Stimulated activated memory B cell treated with anti-CD40 and anti-IgM and Interleukin-4, amounts not matched to agents 10 μg/mL and 1 μg/mL and 100 μg/mL, for 72 hours (primary cell): ENCODE data around the gene ITPRIPL1.
"Not testable (repeated sequence)": the region's sequence is repeated elsewhere in the genome, so short reads cannot be mapped to it uniquely, and the experiment has no call there.

Source experiments
- ATAC-seq: fragments of 150-1000 bp; cut with Tn5 transposase; 2 replicates; pipeline ENCODE4 v1.10.0; 2021
- H3K27ac Mint-ChIP-seq: one replicate; pipeline ENCODE4 v1.8.0; 2022; ENCODE audit warnings: mild to moderate bottlenecking, mixed read lengths
- H3K27me3 Mint-ChIP-seq: one replicate; pipeline ENCODE4 v1.8.0; 2022; ENCODE audit warnings: mixed read lengths
- H3K36me3 Mint-ChIP-seq: one replicate; pipeline ENCODE4 v1.8.0; 2022; ENCODE audit warnings: mixed read lengths
- H3K4me1 Mint-ChIP-seq: one replicate; pipeline ENCODE4 v1.8.0; 2022; ENCODE audit warnings: mixed read lengths
- H3K4me3 Mint-ChIP-seq: one replicate; pipeline ENCODE4 v1.8.0; 2022; ENCODE audit warnings: mild to moderate bottlenecking, moderate library complexity, mixed read lengths
- H3K9me3 Mint-ChIP-seq: one replicate; pipeline ENCODE4 v1.8.0; 2022; ENCODE audit warnings: mixed read lengths

Gene ITPRIPL1, protein sequence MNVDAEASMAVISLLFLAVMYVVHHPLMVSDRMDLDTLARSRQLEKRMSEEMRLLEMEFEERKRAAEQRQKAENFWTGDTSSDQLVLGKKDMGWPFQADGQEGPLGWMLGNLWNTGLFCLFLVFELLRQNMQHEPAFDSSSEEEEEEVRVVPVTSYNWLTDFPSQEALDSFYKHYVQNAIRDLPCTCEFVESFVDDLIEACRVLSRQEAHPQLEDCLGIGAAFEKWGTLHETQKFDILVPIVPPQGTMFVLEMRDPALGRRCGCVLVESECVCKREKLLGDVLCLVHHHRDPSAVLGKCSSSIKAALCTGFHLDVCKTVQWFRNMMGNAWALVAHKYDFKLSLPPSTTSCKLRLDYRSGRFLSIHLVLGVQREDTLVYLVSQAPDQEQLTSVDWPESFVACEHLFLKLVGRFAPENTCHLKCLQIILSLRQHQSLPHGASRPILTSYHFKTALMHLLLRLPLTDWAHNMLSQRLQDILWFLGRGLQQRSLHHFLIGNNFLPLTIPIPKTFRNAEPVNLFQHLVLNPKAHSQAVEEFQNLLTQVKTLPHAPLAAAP

DNA sequence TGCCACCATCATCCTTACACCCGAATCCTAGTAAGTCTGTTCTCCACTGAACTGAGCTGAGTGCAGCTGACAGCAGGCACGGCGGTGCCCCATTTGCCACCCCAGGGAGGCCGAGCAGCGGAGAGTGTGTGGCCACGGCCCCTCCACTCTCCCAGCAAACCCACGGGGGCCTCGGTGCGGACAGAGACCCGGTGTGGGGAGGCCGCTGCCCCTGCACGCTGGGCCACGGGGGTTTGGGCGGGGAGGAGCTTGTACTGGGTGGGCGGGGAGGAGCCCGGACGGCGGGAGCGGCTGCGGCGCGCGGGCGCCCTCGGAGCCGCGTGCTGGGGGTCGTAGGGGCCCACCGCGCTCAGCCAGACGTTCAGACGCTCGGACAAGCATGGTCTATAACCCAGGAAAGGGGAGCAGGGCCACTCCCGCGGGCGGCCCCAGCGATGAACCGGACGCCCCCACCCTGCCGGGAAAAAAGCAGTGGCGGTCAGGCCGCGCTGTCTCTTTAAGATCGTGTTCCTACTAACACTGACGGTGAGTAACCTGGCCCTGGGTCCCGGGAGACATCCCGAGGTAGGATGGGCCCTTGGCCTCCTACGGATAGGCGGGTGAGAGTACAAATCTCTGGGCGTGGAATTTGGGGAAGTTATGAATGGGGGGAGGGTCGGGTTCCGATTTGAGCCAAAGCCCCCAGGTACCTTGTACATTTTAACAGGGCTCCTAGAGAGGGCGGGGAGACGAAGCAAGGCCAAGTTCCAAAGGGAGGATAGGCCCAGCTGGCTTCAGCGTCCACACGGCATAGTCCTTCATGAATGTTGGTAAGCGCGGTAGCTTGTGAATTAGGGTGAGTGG lies at the start of gene ITPRIPL1:
ITPRIPL1 (plus strand) TSS at position 277 of the 843 bp plus-strand sequence; CDS start at position 800, 523 bp downstream.
- H3K4me3 Mint-ChIP-seq, result peak within 1 kb of the TSS; percentile 78
- H3K36me3 Mint-ChIP-seq, result peaks cover 21% of the 10 kb centered on the region
- no peaks in the 10 kb centered on the region for H3K27me3 Mint-ChIP-seq
- ATAC-seq, result peak; percentile 6
- H3K27ac Mint-ChIP-seq, result peak within 1 kb of the TSS; percentile 78
- no peaks in the 10 kb centered on the region for H3K9me3 Mint-ChIP-seq
- peaks cover 38% of the 10 kb centered on the region for H3K4me1 Mint-ChIP-seq

DNA sequence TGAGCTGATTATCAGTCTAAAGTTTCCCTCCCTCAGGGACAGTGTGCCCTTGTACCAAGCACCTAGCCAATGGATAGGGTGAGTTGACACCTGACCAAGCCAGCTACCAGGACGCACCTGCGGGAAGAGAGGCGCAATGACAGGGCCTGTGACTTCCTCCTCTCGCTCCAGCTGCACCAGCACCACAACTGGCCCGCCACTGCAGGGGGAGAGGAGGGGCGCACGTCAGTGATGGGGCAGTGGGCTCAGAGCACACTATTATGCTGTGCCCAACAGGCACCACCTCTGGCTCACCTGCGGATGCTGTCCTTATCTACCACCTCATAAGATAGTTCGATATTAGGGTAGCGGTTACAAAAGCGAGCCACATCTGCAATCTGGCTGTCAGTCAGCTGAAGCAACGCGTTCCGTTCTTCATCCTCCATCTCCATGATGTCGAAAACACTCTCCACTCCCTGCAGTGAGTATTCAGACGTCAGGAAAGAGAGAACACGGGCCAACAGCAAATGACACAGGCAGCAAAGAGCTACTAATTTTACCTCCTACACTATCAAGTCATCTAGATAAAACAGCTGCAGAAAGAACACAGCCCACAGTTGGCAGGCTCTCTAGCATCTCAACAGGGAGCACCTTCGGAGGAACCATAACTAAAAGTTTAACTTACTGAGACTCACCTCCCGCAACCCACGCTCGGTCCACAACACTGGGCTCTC lies 48.2 kb upstream of the ITPRIPL1 start:
- no peak for ATAC-seq
- Mint-ChIP-seq H3K36me3 (peaks cover 71% of the 10 kb centered on the region), H3K4me1 (no peaks in the 10 kb centered on the region), H3K27me3 (no peaks in the 10 kb centered on the region), H3K9me3 (no peaks in the 10 kb centered on the region), H3K27ac (no peak overlapping the region), H3K4me3 (no peak overlapping the region)

DNA sequence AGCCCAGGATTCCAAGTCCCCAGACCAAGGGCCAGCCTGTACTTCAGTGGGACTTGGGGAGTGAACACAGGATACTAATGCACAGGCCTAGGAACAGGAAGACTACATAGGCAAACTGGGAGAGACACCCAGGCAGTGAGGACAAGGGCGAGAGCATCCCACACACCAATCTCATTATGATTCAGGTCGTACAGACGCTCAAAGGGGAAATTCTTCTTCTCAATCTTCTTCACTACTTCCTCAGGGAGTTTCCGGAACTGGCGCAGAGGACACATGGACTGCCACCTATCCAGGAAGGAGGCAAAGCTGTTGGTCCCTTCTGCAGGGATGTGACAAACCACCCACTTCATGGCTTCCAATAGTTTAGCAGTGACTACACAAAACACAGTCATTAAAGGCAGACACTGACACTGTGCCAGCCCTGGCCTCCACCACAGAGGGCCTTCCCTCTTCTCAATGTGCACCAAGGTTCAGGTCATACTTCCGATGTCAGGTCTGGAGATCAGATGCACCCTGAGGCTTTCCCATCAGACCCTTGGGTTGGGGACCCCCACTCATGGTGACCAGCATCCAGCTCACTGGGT lies 37.8 kb upstream of the ITPRIPL1 start:
- Mint-ChIP-seq H3K4me3 (no peak overlapping the region), H3K4me1 (peaks cover 7% of the 10 kb centered on the region), H3K27me3 (no peaks in the 10 kb centered on the region), H3K9me3 (no peaks in the 10 kb centered on the region), H3K36me3 (peaks cover 71% of the 10 kb centered on the region), H3K27ac (peak overlapping the region; percentile 15)
- ATAC-seq, result no peak

DNA sequence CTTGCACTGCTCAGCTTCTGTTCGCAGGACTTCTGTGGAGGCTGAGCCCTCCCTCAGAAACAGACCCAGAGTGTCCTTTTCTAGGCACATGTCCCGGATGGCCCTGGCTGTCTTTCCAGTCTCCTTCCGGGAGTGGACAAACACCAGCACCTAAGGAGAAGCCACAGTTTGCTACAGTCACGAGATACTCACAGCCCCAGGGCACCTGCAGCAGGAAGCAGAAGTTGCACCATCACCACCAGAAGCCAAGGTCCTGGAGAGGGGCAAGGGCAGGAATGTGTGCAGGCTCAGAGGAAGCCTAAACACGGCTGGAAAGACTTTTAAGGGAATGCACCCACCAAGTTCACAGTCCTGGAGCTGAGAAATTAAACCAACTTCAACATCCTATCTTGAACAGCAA lies 33.4 kb upstream of the ITPRIPL1 start:
- Mint-ChIP-seq H3K36me3 (peaks cover 67% of the 10 kb centered on the region), H3K27me3 (no peaks in the 10 kb centered on the region), H3K9me3 (no peaks in the 10 kb centered on the region), H3K4me3 (no peak overlapping the region), H3K4me1 (peaks cover 7% of the 10 kb centered on the region), H3K27ac (no peak overlapping the region)
- ATAC-seq, result no peak

DNA sequence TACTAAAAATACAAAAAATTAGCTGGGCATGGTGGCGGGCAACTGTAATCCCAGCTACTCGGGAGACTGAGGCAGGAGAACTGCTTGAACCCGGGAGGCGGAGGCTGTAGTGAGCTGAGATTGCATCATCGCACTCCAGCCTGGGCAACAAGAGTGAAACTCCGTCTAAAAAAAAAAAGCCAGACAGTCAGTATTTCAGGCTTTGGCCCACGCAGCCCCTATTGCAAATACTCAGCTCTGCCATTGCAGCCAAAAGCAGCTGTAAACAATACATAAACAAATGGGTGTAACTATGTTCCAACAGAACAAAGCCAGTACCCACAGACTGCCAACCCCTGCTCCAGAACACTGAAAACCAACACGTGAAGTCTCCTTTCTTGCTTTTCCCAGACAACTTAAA lies 30.8 kb upstream of the ITPRIPL1 start:
- H3K27me3 Mint-ChIP-seq, H3K4me3 Mint-ChIP-seq, H3K9me3 Mint-ChIP-seq, H3K4me1 Mint-ChIP-seq, H3K27ac Mint-ChIP-seq, ATAC-seq: not testable (repeated sequence)
- H3K36me3 Mint-ChIP-seq, result peaks cover 64% of the 10 kb centered on the region

DNA sequence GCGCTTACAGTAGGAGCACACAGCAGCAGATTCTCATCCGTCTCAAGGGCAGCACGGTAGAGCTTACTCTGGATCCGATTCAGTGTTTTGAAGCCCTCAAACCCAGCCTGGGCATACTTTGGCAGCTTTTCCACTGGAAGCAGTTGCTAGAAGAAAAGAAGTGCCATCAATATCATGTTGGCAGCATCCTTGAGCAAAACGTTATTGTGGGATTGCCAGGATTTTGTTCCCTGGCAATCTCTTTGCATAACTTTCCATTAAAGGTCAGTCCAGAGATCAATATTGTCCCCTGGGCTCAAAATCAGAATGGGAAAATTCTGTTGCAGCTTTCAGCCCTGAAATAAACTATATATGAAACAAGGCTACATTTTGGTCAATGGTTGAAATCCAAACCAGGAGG lies 28.2 kb upstream of the ITPRIPL1 start:
- Mint-ChIP-seq H3K27ac (no peak overlapping the region), H3K4me1 (peaks cover 5% of the 10 kb centered on the region), H3K27me3 (no peaks in the 10 kb centered on the region), H3K9me3 (no peaks in the 10 kb centered on the region), H3K4me3 (no peak overlapping the region), H3K36me3 (peaks cover 61% of the 10 kb centered on the region)
- no peak for ATAC-seq

DNA sequence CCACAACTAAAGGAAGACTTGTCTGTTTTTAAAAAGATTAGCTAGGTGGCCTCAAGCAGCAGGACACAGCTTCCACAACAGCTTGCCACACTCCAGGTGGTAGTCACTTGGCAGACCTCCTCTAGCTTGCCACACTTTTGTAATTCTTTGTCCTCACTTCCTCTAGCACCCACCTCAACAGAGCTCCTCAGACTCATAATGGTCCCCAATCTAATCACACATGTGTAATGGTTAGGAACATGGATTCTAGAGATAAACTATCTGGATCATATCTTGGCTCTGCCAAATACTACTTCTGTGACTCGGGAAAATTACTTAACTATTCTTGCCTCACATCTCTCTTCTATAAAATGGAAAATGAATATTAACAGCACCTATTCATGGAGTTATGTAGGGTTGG lies 23.3 kb upstream of the ITPRIPL1 start:
- Mint-ChIP-seq H3K36me3 (peaks cover 71% of the 10 kb centered on the region), H3K4me1 (peaks cover 45% of the 10 kb centered on the region), H3K9me3 (no peaks in the 10 kb centered on the region), H3K4me3 (no peak overlapping the region), H3K27ac (peak overlapping the region; percentile 40), H3K27me3 (no peaks in the 10 kb centered on the region)
- ATAC-seq, result no peak

DNA sequence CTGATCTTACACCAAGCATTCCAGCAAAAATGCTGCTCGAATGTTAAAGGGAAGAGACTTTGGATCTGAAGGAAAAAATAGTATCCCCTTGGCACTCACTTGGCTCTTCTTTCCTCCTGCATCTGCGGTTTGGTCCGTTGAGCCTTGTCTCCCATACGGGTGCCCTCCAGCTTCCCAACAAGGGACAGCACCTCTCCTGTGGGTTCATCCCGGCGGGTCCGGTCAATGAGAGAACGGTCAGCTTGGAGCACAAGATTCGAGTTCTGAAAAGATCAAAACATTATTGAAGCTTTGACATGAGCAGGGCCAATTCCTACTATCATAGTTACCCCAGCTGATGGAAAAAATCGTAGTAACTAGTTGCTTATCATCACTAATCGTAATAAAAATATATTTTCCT lies 20.5 kb upstream of the ITPRIPL1 start:
- no peaks in the 10 kb centered on the region for H3K9me3 Mint-ChIP-seq
- H3K36me3 Mint-ChIP-seq, result peaks cover 45% of the 10 kb centered on the region
- no peaks in the 10 kb centered on the region for H3K27me3 Mint-ChIP-seq
- H3K4me3 Mint-ChIP-seq, result peak overlapping the region; percentile 99
- peak overlapping the region; percentile 98 for H3K27ac Mint-ChIP-seq
- ATAC-seq, result no peak
- peaks cover 45% of the 10 kb centered on the region for H3K4me1 Mint-ChIP-seq

DNA sequence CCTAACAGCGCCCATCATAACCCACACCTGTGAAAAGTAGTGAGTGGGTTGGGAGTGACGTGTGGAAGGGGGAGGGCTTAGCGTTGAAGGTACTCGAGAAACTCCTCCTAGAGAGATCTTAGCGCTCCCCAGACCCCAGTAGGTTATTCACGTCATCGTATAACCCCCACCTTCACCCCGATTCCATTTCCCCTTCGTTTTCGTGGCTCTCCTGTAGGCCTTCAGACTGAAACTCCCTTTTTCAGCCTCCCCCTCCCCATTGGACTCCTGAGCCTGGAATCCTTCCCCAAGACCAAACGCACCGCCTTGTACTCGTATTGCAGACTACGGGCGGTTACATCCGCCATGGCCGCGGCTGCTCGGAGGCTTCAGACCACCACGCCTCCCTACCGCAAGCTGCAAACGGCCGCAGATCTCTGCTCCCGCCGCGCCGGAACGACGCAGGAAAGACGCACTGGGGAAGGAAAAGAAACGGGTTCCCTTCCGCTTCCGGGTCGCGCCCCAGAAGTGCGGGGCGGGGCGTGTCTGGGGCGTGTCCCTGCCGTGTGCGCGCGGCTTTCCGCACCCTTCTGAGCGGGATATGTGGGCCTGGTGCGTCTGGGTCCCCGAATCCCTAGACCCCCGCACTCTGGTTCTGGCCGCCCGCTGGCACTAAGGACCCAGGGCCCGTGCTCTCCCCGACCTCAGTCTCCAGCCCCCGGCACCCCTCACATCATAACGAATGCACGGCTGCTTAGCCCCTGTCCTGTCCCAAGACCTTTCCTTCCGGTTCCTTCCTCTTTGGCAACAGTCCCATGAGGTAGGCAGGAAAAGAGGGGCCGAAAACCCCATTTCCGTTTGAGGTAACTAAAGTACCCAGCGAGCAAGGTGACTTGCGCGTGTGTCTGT lies 19.8 kb upstream of the ITPRIPL1 start, which contains the start of gene SNRNP200:
SNRNP200 (minus strand) TSS at position 456 of the 888 bp plus-strand sequence; CDS start at position 347, 109 bp downstream.
- Mint-ChIP-seq H3K36me3 (peaks cover 43% of the 10 kb centered on the region), H3K9me3 (no peaks in the 10 kb centered on the region), H3K27ac (peak within 1 kb of the TSS; percentile 98), H3K4me1 (peaks cover 45% of the 10 kb centered on the region), H3K4me3 (peak within 1 kb of the TSS; percentile 99), H3K27me3 (no peaks in the 10 kb centered on the region)
- peak; percentile 99 for ATAC-seq

DNA sequence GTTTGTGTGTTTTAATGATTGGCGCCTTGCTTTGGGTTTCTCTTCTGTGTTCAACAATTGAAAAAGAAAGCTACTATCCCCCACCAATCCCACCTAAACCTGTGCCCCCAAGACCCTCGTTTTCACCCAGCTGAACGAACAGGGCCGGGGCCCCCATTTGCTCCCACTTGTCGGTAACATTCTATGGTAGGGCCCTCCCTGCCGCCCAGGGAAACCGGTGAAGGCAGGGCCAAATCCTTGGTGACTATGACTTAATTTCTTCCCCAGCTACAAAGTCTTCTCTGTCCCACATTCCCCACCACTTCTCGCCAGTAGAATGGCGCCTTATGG lies 19.2 kb upstream of the ITPRIPL1 start:
- peak; percentile 9 for ATAC-seq
- H3K36me3 Mint-ChIP-seq, result peaks cover 40% of the 10 kb centered on the region
- H3K9me3 Mint-ChIP-seq, result no peaks in the 10 kb centered on the region
- peak overlapping the region; percentile 98 for H3K27ac Mint-ChIP-seq
- H3K27me3 Mint-ChIP-seq, result no peaks in the 10 kb centered on the region
- H3K4me3 Mint-ChIP-seq, result peak overlapping the region; percentile 99
- peaks cover 45% of the 10 kb centered on the region for H3K4me1 Mint-ChIP-seq

DNA sequence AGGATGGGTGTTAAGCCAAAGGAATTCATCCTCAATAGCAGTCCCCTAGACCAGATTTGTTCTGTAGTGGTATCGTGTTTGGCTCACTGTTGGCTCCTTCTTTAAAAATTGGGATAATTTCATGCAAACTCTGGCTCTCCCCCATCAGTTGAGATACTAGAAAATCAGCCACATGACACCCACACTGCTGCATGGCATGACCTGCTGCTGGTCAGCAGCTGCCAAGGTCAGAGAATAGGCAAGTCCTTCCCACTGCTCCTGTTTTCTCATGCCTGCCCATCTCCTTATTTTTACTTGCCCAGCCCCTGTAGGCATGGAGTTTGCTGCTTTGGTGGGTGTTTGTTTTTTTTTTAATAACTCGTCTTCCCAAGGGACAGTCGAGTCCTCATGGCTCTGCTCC lies 18.7 kb upstream of the ITPRIPL1 start:
- Mint-ChIP-seq H3K27me3 (no peaks in the 10 kb centered on the region), H3K27ac (peak overlapping the region; percentile 98), H3K4me3 (peak overlapping the region; percentile 99), H3K36me3 (peaks cover 36% of the 10 kb centered on the region), H3K4me1 (peaks cover 45% of the 10 kb centered on the region), H3K9me3 (no peaks in the 10 kb centered on the region)
- ATAC-seq, result no peak

DNA sequence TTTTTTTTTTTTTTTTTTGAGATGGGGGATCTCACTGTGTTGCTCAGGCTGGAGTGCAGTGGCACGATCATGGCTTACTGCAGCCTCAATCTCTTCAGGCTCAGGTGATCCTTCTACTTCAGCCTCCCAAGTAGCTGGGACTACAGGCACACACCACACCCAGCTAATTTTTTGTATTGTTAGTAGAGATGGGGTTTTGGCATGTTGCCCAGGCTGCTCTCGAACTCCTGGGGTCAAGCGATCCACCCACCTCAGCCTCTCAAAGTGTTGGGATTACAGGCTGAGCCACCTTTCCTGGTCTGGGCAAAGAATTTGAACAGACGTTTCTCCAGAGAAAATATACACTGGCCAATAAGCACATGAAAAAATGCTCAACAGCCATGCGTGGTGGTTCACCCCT lies 16.9 kb upstream of the ITPRIPL1 start:
- Mint-ChIP-seq H3K9me3 (no peaks in the 10 kb centered on the region), H3K4me3 (no peak overlapping the region), H3K4me1 (peaks cover 36% of the 10 kb centered on the region), H3K27ac (no peak overlapping the region), H3K36me3 (peaks cover 17% of the 10 kb centered on the region), H3K27me3 (no peaks in the 10 kb centered on the region)
- no peak for ATAC-seq

DNA sequence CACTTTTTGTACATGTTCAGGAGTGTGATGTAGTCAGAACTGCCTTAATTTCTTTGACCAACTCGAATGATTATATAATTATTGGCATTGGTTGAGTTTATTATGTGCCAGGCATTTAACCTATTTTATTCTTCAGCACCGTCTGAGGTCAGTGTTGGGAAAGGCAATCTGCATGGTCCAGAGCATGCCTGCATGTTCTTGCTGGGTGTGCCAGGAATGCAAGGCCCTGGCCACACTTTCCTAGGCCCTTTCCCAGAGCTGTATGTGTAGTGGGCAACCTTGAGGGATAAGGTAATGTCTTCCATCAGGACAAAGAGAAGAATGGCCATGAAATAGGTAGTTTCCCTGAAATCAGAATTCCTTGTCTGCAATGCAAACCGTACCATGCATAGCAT lies 10.1 kb upstream of the ITPRIPL1 start:
- Mint-ChIP-seq H3K4me1 (peaks cover 30% of the 10 kb centered on the region), H3K36me3 (no peaks in the 10 kb centered on the region), H3K27ac (peak overlapping the region; percentile 55), H3K9me3 (no peaks in the 10 kb centered on the region), H3K4me3 (no peak overlapping the region), H3K27me3 (no peaks in the 10 kb centered on the region)
- no peak for ATAC-seq
